DMS53 treated with DMSO at 0.1 percent for 48 hours (cell line): ENCODE measurements around the gene TEAD1.

Experiments
- DNase-seq: peaks from one replicate; lab custom pipeline; 2025; ENCODE audit not compliant: unreplicated experiment; lab: John Stamatoyannopoulos, UW

Gene TEAD1

DNA sequence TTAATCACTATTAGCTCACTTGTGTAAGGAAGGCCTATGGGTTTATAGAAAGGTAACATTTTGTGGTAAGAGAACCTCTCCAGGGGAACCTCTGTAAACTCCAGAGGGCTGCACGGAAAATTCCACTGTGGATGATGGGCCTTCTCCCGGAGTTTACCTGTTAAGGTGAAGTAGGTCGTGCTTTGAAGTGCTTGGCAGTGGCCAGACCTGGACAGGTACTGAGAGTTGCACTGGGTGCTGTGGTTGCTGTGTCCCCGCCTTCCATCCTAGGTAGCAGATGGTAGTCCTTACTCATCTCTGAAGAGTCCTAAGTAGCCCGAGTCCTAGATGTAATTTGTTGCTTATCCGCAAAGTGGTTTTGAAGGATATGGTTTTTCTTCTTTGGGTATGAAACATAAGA lies 133.4 kb downstream of the TEAD1 start:
- no peak for DNase-seq

DNA sequence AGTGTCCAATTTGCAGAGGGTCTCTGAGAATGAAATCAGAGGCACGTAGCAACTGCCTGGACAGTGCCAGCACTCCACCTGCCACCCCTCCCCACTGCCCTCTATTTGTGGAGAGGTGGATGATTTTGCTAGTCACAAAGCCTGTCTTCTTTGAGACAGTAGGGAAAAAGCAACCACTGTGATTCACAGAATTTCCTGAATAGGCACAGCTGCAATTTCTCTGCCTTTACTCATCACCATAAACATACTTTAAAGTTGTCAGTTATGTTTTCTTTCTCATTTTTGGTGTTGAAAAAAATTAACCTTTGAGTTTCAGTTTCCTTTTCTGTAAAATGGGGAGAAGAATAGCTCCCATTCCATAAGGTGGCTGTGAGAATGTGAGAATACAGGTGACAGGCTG lies 134.3 kb downstream of the TEAD1 start:
- DNase-seq = no peak

DNA sequence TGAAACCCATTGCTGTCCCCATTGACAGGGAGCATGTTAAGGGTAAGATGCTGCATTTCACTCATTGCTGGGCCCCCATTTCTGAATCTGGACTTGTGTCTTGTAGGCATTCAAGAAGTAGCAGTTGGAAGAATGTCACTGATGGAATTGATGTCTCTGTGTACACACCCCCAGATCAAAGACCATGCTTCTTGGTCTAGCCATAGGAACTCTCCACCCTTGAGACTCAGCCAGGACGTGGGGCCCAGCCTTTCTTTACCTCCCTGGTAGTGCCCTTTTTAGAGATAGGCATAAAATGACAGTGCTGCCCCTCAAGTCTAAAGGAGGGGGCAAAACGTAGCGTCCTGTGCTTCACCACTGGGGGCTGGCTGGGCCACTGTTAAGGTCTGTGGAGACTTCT lies 135.1 kb downstream of the TEAD1 start:
- DNase-seq = no peak

DNA sequence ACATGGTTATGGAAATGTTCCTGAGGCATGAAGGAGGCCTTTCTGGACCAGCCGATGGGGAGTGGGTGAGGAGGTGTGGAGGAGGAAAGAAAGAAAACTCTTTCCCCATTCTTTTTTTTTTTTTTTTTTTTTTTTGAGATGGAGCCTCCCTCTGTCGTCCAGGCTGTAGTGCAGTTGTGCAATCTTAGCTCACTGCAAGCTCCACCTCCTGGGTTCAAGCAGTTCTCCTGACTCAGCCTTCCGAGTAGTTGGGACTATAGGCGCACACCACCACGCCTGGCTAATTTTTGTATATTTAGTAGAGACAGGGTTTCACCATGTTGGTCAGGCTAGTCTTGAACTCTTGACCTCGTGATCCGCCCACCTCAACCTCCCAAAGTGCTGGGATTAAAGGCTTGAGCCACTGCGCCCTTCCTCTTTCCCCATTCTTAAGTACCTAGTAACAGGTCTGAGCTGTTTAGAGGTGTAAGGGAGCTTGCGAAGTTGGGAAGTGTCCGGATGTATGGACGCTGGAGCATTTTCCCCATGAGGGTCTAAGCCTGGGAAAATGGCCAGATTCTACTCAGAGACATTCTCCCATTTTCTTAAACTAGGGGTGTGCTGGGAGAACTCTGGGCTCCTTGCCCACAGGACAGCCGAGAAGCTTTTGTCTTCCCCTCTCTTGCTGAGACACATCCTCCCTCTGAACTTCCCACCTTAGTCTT lies 135.8 kb downstream of the TEAD1 start:
- no peak for DNase-seq

DNA sequence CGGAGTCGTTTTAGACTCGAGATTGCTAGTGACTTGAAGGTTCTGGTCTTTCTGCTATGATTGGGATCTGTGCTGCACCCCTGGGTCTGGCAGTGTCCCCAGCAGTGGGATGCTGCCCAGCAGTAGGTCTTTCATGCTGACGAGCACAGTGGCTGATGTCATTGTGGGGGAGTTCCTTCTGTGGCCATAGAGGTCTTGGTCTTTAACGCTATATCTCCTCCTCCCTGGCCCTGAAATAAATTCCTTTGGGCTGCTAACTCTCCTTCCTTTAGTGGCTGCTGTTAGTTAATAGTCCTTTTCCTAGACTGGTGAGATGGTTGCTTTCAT lies 136.3 kb downstream of the TEAD1 start:
- no peak for DNase-seq

DNA sequence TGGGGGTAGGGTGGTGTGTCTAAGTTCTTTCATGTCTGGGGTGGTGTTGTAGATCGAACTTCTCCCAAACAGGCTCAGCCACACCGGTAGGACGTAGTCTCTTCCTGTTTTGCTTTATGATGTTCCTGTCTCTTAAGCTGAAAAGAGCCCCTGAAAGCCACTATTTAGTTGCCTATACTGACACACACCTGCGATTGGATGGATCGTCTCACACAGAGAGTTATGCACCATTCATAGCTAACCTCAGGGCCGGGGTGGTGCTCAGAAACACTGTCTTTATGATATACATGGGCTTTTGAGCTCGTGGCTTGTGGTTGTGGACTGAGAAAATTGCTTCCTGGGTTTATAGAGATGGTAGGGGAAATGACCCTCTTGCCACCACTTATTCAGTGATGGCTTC lies 137.6 kb downstream of the TEAD1 start:
- DNase-seq = no peak

DNA sequence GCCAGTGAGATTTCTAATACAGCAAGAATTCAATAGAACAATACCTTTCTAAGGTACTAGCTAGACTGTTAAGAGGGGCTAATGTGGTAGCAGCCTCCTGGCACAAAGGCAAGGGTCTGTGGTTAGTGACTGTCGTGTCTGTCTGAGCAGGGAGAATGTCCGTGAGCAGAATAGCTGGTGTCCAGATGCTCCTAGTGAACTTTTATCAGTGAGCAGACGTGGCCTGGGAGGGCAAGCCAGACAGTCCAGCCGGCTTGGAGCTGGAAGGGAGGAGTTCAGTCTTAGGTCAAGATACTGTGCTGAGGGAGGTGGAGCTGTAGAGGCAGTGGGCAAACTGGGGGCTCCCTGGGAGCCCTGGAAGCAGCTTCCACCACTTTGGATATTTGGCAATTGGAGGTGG lies 138.6 kb downstream of the TEAD1 start:
- DNase-seq = no peak

DNA sequence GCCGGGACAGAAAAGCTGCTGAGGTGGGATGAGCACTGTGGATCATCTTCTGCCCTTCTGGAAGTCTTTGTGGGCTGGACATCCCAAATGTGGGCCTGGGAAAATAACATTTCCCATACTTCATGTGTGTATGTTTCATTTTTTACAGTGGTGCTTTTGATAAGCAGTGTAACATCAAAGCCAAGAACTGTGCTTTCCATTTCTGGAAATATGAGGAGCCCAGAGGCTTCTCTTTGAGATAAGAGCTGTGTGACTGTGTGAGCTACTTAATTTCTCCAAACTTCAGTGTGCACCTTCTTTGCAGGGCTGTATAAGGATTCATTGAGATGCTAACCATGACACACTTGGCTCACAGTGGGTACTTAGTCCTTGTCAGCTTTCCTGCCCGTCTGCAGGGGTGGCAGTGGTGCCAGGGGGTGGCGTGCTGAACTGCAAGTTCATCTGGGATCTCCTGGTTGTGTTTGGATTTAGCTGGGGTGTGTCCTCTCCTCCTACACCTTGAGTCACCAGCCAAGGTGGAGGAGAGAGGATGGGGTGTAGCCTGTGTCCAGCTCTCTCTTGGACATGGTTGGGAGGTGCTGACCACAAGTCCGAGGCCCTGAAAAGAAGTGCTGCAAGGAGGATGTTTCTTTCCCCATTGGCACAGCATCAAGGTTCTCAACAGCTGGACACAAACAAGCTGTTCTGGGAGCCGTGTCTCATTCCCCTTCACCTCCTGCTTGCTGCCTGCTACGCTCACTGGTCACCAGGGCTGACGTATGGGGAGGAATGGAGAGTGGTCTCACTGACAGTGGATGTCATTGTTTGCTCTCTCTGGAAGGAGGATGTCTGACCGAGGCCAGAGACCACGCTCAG lies 139.4 kb downstream of the TEAD1 start:
- DNase-seq = no peak

DNA sequence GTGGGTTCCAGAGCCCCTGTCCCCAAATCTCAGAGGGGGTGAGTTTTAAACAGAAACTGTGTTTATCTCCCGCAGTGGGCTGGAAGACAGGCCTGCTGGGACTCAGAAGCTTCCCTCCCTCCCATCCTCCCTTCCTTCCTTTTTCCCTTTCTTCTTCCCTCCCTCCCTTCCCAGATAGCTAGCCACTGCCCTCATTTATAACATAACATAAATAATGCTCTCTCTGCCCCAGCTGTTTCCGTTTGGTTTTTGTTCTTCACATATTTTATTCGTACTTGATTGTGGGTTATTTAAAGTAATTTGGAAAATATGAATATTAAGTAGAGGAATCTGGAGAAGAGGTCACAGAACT lies 140.9 kb downstream of the TEAD1 start:
- DNase-seq = no peak

DNA sequence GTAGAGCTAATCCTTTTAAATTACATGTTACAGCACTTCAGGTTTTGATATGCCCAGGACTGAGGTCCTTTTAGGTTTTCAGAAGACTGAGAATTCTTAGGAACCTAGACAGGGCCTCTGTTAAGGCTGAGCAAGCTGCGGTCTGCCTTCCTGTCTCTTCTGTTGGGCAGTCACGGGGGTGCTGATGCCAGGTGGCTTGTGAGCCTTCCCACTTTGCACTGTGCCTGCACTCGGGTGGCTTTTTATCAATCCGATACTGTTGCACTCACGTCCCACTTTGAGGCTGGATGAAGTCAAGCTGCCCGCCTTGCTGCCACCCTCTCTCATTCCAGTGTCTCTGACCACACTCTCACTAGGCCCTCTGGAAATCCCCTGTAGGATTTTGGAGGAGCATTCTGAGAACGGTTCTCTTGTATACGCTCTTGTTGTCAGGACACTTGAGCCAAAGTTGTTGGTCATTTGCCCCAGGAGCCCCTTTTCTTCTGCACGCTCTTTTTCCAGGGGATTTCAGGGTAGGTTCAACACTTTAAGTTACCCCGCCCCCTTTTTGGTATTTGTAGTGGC lies 141.8 kb downstream of the TEAD1 start:
- DNase-seq = no peak

DNA sequence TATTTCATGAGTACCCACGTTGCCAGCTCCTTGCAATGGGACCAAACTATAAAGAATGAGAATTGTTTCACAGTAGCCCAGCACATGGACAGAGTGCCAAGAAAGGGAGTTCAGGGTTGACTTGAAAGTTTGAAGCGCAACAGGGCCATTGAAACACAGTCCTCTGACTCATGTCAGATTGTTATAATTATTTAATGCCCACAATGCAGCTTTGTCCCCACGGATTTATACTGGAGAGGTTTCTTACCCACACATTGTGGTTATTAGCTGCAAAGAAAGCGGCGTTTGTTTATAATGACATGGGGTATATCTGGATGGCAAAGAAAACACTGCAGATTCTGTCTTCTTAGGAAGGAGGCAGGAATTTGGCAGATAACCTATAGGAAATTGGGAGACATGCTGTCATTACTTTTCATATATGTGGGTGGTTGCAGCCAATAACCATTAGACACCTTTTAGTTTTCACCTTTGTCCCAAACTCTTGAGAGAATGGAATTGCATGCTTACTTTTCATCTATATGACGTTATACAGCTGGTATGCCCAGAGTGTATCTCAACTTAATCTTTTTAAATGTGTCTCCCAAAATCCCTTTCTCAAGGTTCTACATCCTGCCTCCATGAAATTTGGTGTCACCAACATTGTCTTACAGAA lies 143.6 kb downstream of the TEAD1 start:
- DNase-seq = no peak

DNA sequence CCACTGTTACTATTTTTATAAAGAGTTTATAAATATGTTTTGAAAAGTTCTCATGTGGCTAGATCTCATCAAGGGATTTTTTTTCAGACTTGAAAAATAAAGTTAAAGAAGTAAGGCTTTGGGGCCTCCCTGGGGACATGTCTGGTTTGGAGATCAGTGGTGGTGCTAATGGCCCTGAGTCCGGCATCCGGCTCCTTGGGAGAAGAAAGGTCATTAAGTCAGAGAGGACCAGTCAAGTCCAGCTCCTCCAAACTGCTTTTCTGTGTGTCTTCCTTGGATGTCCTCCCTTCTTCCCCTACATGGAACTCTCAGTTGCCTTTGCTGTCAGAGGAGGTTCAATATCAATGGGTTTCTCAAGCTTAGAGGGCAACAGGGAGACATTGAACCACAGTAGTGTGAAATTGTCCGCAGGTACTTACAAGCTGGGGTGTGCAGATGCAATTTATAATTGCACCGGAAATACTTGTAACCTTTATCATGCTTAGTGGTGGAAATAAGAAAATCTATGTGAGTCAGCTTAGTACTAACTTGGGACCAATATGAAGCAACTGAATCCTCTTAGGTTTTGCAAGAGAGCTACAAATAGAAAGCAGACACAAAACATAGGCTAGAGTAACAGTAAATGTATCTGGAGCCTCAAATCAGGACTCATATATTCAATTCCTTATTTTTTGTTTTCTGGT lies 144.3 kb downstream of the TEAD1 start:
- DNase-seq = no peak

DNA sequence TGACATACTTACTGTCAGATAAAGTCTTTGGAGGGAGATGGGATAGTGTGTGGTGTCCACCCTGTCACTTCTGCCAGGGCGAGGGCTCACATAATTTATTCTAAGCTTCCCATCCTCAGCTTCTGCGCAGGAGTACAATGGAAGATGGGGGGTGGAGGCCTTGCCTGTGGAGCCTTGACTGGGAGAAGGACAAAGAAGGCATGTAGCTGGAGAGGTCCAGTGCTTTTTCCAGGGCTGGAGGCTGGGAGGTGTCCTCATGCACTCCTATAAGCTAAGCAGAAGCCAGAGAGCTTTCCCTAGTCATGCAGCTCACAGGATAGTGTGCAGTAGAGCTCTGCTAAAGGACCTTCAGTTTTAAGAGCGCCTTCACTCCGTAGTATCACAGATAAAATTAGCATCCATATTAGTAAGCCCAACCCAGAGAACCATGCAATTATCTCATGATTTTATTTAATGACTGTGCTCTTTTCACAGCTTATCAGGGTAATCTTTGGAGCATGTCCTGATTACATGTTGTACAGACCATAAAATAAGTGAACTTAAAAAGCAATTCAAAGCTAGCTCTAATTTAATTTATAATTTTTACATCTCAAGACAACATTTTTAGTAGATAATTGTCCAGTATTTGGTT lies 148.3 kb downstream of the TEAD1 start:
- no peak for DNase-seq

DNA sequence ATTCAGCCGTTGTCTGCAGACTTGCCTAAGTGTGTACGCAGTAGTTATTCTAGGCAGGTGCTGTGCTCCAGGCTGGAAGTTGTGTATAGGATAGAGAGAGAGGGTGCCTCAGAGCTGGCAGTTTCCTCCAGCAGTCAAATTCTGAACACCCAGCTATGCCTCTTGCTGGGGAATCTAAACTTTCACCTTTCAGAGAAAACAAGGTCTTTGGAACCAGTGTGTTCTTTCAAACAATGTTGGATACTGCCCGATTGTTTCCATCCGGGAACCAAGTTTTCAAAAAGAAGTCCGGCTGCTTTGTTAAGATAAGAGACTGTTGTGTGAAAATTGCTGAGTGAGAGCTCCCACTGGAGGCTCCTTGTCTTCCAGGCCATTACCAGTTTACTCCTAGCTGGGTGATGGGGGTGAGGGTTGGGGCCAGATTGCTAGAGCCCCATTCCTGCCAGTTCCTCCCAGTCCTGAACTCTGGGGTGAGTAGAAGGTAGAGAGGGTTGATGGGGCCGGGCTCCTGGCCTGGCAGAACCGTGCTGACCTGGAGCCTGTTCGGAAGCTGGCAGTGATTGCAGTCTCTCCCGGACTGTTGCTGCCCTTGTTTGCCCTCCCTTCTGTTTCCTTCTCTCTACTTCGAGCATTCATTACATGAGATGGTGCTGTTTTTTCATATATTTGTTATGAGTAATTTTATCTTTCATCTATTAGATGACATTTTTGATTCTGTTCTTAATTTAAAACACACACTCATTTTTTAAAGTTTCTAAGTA lies 150.2 kb downstream of the TEAD1 start:
- no peak for DNase-seq

DNA sequence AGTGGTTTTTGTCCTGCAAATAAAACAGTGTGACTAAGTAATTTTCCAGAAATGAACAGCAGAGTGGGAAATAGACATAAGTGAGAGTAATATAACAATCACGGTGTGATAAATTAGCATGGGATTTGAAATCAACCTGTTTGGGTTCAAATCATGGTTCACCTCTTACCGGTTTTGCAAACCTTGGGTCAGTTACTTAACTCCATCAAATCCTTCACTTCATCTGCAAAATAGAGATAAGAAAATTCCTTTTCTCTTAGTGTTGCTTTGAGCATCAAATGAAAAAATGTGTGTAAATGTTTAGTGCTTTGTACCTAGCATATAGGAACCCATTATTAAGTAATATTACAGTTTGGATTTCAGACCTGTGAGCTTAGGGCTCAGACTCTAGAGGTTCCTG lies 152.2 kb downstream of the TEAD1 start:
- no peak for DNase-seq

DNA sequence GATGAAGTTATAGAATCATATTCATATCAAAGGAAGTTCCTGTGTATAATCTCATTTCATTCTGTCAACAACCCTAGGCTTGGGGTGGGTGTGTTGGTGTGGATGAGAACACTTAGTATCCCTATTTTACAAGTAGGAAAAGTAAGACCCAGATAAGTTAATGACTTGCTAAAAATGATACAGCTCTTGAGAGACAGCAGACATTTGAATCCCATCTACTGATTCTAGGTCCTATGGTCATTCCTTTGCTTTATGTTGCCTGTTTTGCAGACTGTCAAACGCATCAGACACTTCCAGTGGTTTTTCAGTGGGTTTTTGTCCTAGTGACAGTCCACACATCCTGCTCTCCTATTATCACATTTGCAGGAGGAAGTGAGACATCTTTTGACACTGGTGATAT lies 153.1 kb downstream of the TEAD1 start:
- no peak for DNase-seq

DNA sequence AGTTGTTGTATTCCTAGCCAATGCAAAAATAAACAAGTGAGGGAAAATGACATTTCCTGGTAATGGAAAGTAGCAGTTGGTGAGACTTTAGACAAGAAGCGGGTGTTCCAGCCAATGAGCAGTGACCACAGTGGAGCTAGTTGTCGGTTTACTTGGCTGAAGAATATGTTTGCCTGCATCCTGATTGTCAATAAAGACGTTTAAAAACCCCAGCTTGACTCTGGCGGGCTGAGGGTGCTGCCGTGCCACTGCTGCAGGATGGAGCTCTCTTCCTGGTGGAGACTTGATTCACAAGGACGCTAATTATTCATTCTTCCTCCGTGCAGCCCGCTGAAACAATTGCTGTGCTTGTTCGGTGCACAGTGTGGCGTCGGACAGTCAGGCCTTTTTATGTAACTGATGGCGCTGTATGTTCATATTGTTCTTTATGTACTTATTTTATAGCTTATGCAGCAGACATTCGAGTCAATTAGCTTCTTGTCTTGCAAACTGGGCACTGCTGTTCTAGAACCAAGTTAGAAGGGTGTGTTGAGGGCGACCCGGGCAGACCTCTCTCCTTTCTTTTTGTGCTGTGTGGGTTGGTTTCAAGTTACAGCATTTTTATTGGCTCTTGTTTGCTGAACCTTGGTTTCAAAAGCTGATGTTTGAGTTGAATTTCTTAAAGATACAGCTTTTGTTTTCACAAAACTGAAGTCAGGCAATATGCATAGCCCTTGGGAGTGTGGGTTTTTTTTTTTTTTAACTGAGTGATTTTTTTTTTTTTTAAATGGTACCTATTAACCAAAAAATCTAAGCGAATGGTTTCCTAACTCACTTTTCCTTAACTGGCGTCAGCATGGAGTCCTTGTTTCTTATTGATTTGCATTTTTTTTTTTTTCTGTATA lies 153.9 kb downstream of the TEAD1 start:
- peak; percentile 43 for DNase-seq

DNA sequence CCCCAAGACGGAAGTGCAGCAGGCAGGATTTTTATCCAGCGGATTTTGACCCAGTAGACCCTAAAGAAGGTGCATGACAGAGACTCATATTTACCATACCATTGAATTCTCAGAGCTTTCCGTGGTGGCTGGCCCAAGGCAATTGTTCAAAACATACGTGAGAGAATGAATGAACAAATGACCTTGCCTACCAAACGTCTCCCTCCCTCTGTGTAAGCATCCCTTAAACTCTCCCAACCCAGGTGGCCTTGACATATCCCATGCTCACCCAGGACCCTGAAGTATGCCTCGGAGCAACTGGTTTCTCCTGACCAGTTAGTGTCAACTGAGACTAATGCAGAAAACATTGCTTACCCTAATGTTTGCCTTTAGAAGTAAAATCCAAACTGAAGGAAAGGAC lies 154.9 kb downstream of the TEAD1 start:
- no peak for DNase-seq
